ENCODE results near the gene FAM222A.

FAM222A gene

GRCh38 chr12:109810954-109811623 is 97.5 kb downstream of the FAM222A start:
- TF ChIP-seq, protein P1, sequence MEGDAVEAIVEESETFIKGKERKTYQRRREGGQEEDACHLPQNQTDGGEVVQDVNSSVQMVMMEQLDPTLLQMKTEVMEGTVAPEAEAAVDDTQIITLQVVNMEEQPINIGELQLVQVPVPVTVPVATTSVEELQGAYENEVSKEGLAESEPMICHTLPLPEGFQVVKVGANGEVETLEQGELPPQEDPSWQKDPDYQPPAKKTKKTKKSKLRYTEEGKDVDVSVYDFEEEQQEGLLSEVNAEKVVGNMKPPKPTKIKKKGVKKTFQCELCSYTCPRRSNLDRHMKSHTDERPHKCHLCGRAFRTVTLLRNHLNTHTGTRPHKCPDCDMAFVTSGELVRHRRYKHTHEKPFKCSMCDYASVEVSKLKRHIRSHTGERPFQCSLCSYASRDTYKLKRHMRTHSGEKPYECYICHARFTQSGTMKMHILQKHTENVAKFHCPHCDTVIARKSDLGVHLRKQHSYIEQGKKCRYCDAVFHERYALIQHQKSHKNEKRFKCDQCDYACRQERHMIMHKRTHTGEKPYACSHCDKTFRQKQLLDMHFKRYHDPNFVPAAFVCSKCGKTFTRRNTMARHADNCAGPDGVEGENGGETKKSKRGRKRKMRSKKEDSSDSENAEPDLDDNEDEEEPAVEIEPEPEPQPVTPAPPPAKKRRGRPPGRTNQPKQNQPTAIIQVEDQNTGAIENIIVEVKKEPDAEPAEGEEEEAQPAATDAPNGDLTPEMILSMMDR (IDR thresholded peaks at IDR 0.05; ENCODE audit: extremely low read depth, insufficient read depth, missing control alignments), result no peak
- no peak for DNase-seq (ENCODE audit: low spot score)
- in situ Hi-C loops (cut with MboI; ENCODE audit: low pct_unique_long_range_greater_than_20kb, low sequenced_read_pairs, unreplicated experiment), result no loop called here

DNA sequence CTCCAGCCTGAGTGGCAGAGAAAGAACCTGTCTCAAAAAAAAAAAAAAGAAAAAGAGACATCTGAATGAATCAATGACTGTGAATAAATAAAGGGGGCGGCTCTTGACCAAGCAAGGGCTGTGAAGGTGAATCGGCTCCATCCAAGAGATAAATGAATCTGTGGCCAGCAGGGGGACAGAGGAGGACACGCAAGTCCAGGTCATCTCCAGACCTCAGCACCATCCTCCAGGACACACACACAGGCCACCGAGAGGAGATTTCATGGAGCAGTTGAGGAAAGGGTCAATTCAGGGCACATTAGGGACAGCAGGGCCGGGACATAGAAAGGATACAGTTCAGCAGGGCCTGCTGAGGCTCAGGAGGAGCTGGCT is 98.0 kb downstream of the FAM222A start:
- TF ChIP-seq, protein P1 (IDR thresholded peaks at IDR 0.05; ENCODE audit: extremely low read depth, insufficient read depth, missing control alignments), result no peak
- DNase-seq (ENCODE audit: low spot score), result no peak
- in situ Hi-C loops (cut with MboI; ENCODE audit: low pct_unique_long_range_greater_than_20kb, low sequenced_read_pairs, unreplicated experiment), result no loop called here

DNA sequence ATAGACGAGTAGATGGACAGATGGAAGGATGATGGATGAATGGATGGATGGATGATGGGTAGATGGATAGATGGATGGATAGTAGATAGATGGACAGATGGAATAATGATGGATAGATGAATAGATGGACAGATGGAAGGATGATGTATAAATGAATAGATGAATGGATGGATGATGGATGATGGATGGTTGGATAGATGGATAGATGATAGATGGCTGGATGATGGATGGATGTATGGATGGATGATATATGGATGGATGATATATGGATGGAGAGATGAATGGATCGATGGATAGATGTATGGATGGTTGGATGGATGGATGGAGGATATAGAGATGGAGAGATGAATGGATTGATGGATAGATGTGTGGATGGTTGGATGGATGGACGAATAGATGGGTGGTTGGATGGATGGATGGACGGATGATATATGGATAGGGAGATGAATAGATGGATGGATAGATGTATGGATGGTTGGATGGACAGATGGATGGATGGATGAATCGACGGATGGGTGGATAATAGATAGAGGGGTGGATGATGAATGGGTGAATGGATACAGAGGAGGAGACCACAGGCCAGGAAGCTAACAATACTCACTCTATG is 100.3 kb downstream of the FAM222A start:
- no peak for DNase-seq (ENCODE audit: low spot score)
- TF ChIP-seq, protein P1 (IDR thresholded peaks at IDR 0.05; ENCODE audit: extremely low read depth, insufficient read depth, missing control alignments), result no peak
- in situ Hi-C loops (cut with MboI; ENCODE audit: low pct_unique_long_range_greater_than_20kb, low sequenced_read_pairs, unreplicated experiment), result no loop called here

DNA sequence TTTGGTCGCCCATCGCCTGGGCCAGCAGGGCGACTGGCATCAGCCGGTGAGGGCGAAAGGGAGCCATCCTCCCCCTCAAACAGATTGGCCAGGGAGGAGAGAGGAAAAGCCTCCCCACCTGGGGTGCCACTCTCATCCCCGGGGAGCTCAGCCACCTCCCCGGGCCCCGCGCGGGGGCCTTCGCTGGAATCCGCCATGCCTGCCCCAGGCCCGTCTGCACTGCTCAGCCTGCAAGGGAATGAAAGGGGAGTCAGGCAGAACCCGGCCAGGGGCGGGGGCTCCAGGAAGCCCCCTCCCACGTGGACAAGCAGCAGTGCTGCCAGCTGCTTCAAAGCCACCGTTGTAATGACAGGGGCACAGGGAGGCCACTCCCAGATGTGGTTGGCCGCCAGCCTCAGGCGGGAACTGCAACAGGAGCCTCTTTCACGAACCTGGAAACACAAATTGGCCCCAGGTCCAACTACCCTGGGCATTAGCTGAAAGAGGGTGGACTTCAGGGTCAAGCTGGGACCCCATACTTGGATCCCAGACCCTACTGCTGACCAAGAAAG is 101.0 kb downstream of the FAM222A start:
- in situ Hi-C loops (cut with MboI; ENCODE audit: low pct_unique_long_range_greater_than_20kb, low sequenced_read_pairs, unreplicated experiment), result no loop called here
- no peak for DNase-seq (ENCODE audit: low spot score)
- TF ChIP-seq, protein P1 (IDR thresholded peaks at IDR 0.05; ENCODE audit: extremely low read depth, insufficient read depth, missing control alignments), result no peak

DNA sequence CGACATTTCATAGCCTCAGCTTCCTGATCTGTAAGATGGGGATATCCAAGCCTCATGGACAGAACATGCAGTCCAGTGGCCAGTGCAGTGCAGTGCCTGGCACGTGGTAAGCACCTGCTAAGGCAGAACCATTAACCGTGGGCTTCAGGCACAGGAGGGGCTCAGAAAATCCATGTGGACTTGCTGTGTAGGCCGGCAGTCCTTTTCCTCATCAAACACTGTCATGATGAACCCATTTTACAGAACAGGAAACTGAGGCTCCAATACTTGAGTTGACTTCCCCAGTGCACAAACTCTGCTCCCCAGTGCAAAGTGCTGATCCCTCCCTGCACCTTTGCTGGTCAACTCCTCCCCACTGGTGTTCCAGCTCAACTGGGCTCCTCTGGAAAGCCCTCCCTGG is 101.6 kb downstream of the FAM222A start:
- in situ Hi-C loops (cut with MboI; ENCODE audit: low pct_unique_long_range_greater_than_20kb, low sequenced_read_pairs, unreplicated experiment), result no loop called here
- no peak for DNase-seq (ENCODE audit: low spot score)
- TF ChIP-seq, protein P1 (IDR thresholded peaks at IDR 0.05; ENCODE audit: extremely low read depth, insufficient read depth, missing control alignments), result no peak

DNA sequence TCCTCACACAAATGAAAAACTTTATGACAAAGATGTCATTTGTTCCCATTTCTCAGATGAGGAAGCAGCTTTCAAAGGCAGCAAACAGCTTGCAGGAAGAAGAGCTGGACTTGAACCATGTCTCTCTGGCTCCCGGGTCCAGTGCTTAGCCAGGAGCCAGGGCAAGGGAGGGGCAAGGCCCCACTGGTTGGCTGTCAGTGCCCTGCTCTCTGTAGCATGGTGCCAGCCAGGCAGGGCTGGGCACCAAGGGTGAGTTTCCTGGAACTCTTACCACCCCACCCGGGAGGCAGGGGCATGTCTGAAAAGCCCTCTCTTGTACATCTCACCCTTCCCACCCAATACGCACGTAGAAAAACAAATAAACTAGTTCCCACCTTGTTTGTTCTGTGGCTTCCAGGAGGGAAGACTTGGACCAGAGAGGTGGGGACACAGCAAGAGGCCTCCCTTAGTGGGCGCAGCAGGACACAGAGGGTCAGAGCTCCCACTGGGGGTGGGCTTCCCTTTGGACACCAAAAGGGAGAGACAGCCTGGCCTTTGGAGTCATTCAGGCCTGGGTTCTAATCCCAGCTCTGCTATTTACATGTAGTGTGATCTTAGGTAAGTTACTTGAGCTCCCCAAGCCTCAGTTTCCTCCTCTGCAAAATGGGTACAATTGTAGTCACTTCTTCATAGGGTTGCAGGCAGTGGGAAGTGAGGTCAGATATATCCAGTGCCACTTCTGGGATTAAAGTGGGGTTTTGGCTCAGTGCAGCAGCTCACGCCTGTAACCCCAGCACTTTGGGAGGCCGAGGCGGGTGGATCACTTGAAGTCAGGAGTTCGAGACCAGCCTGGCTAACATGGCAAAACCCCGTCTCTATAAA is 102.4 kb downstream of the FAM222A start:
- DNase-seq (ENCODE audit: low spot score), result no peak
- TF ChIP-seq, protein P1 (IDR thresholded peaks at IDR 0.05; ENCODE audit: extremely low read depth, insufficient read depth, missing control alignments), result no peak
- in situ Hi-C loops (cut with MboI; ENCODE audit: low pct_unique_long_range_greater_than_20kb, low sequenced_read_pairs, unreplicated experiment), result no loop called here

Measured in GM13977 (cell line).